Ishikawa (cell line): ENCODE measurements around the gene DNAJB2.

Experiments
- TAF1 ChIP-seq: IDR thresholded peaks from 2 replicates; pipeline ENCODE4 v1.6.1; 2012; ENCODE audit warnings: low read depth, mild to moderate bottlenecking
- TEAD4 ChIP-seq: IDR thresholded peaks from 2 replicates; pipeline ENCODE4 v1.6.1; 2012
- YY1 ChIP-seq: IDR thresholded peaks from 2 replicates; pipeline ENCODE4 v1.6.1; 2012; ENCODE audit warnings: low read depth

- no peak for TF ChIP-seq TAF1
- TF ChIP-seq YY1 = no peak
- TF ChIP-seq TEAD4 = no peak
Observed at GRCh38 chr2:219286436-219287115, 7.4 kb downstream of the DNAJB2 start.
